ENCODE measurements around the gene NAALADL2. TPM values are rescaled to one million over a fixed set of nuclear protein-coding genes. Genes with fewer than 3 reads are reported as not detected.

Gene NAALADL2
- total and polyA plus RNA-seq, 9 of the 15 experiments (the other 6 are each of a cell fraction or from before 2014, with no cell fraction given): 0.29 to 1.1 (median 0.79) TPM; not detected in 1

- no peak overlapping the region for H3K4me3 ChIP-seq
- H3K27ac ChIP-seq (ENCODE audit: extremely low read depth, low read depth, low read length): no peak overlapping the region
- H3K9me3 ChIP-seq (replicated peaks; ENCODE audit: control insufficient read depth, insufficient read depth, low read depth, low read length): no peaks in the 10 kb centered on the region; the same call in 1 of the 2 replicates
- H3K36me3 ChIP-seq (ENCODE audit: control insufficient read depth, insufficient read depth, low read length): no peaks in the 10 kb centered on the region
- H3K9ac ChIP-seq (ENCODE audit: insufficient read depth in 1 of 2, low read depth in 2 of 2, low read length in 2 of 2): no peak overlapping the region
- DNase-seq (ENCODE audit: extremely low read depth in 1 of 4, low spot score in 3 of 4) (no peak), ATAC-seq (no peak), FAIRE-seq (no peak)
- intact Hi-C loops (cut with micrococcal nuclease): no loop called here
- in situ Hi-C loops (cut with MboI): no loop called here
- H4K20me1 ChIP-seq (replicated peaks; ENCODE audit: control insufficient read depth, insufficient read depth, low read length): no peaks in the 10 kb centered on the region
- H3K27me3 ChIP-seq (ENCODE audit: control insufficient read depth in 2 of 2, insufficient read depth in 2 of 2, low read length in 2 of 2): no peaks in the 10 kb centered on the region
- CTCF ChIA-PET (ENCODE audit: low intra/inter-chr PET ratio): no interaction called here
- no peaks in the 10 kb centered on the region for H3K9me1 ChIP-seq (ENCODE audit: control insufficient read depth, insufficient read depth, low read length)
- POLR2A ChIA-PET: no interaction called here
- 0% methylated on average over 2 of the region's 2 CpGs for WGBS (ENCODE audit: insufficient coverage, low coverage, missing lambda C conversion rate)
- TF ChIP-seq STAG1 (CRISPR knock-in tag; IDR thresholded peaks at IDR 0.05; ENCODE audit: borderline replicate concordance) (no peak), ZBTB9 (CRISPR knock-in tag; IDR thresholded peaks at IDR 0.05) (no peak), EP400 (IDR thresholded peaks at IDR 0.05) (no peak), ILF3 (IDR thresholded peaks at IDR 0.05; ENCODE audit: borderline replicate concordance) (no peak), TAF7 (tag; IDR thresholded peaks at IDR 0.05) (no peak), BCOR (IDR thresholded peaks at IDR 0.05) (no peak), SRF (CRISPR knock-in tag; IDR thresholded peaks at IDR 0.05) (no peak), ZNF639 (CRISPR knock-in tag; conservative IDR thresholded peaks at IDR 0.05 in 1 of 2, IDR thresholded peaks at IDR 0.05 in 1 of 2) (no peak), ILK (tag; IDR thresholded peaks at IDR 0.05; ENCODE audit: borderline replicate concordance, low read depth) (no peak), EHMT2 (IDR thresholded peaks at IDR 0.05) (no peak), ZNF263 (CRISPR knock-in tag; IDR thresholded peaks at IDR 0.05; ENCODE audit: borderline replicate concordance) (no peak), HDGF (IDR thresholded peaks at IDR 0.05) (no peak), DDX20 (tag; IDR thresholded peaks at IDR 0.05; ENCODE audit: low read depth) (no peak), NFIC (IDR thresholded peaks at IDR 0.05) (no peak), FOSL1 (tag; conservative IDR thresholded peaks at IDR 0.05) (no peak), RBM34 (IDR thresholded peaks at IDR 0.05; ENCODE audit: borderline replicate concordance, insufficient read depth, low read length) (no peak), ZNF764 (CRISPR knock-in tag; IDR thresholded peaks at IDR 0.05; ENCODE audit: low read depth) (no peak), NR4A1 (CRISPR knock-in tag; IDR thresholded peaks at IDR 0.05) (no peak), NR4A1 (tag; IDR thresholded peaks at IDR 0.05) (no peak), SMAD1 (IDR thresholded peaks at IDR 0.05; ENCODE audit: low read depth, low read length, partially characterized antibody) (no peak), HNRNPK (IDR thresholded peaks at IDR 0.05; ENCODE audit: low read depth, low read length, poor library complexity, severe bottlenecking) (no peak)
- BruUV-seq (replicated peaks): no TSS peak
- H3K4me2 ChIP-seq (ENCODE audit: insufficient read depth, low read length): no peak overlapping the region
- H2AFZ ChIP-seq (ENCODE audit: low read depth, low read length): no peak overlapping the region
- no peaks in the 10 kb centered on the region for H3K79me2 ChIP-seq (ENCODE audit: control insufficient read depth, insufficient read depth, low read length)
- H3K4me1 ChIP-seq (replicated peaks in 1 of 2; ENCODE audit: control insufficient read depth in 2 of 2, insufficient read depth in 2 of 2, low read length in 2 of 2): no peaks in the 10 kb centered on the region
Measured at GRCh38 chr3:174822320-174822719, 36.8 kb upstream of the NAALADL2 start.
